K562 (cell line): ENCODE measurements around the gene DUSP10. TPM values are rescaled to one million over a fixed set of nuclear protein-coding genes. Genes with fewer than 3 reads are reported as not detected.

ENCODE experiments used
- ATAC-seq: fragments of 200-7000 bp; cut with Tn5 transposase; 3 replicates; pipeline ENCODE4 v1.9.1; 2020; ENCODE audit warnings: moderate library complexity
- BruUV-seq: library from RNA; stranded (reverse); fragments of 400-500 nt; replicated peaks from 2 replicates; lab custom pipeline; 2021; lab: Mats Ljungman, UMichigan
- CTCF ChIA-PET: fragments of 300-600 bp; formaldehyde crosslinking; extraction: SDS; loops from one replicate; lab custom pipeline; 2021; ENCODE audit warnings: low intra/inter-chr PET ratio; lab: Yijun Ruan, JAX
- POLR2A ChIA-PET: fragments of 300-600, 350-650 bp; sonication (Branson Sonifier 250); formaldehyde crosslinking; extraction: SDS; loops from one replicate; lab custom pipeline; 2021; ENCODE audit warnings: antibody characterized with exemption, inconsistent platforms; lab: Yijun Ruan, JAX
- DNase-seq, 4 experiments: peaks; one replicate each; pipeline versions ENCODE4 v3.0.0 to v3.0.0-alpha.2; 2011 to 2018; ENCODE audit warnings: low spot score in 3 of 4, mixed read lengths in 3 of 4; ENCODE audit errors: extremely low read depth in 1 of 4
- FAIRE-seq: peaks from 2 replicates; lab custom pipeline; 2011; peaks lifted over from hg19 to GRCh38; lab: Jason Lieb, UNC
- H2AFZ ChIP-seq: 2 replicates; pipeline ENCODE4 v1.6.0; 2011; ENCODE audit warnings: low read depth, low read length, control low read depth, inconsistent platforms
- H3K27ac ChIP-seq: fragments of 200-600 bp; 3 replicates; pipeline ENCODE4 v1.8.0; 2011; ENCODE audit warnings: low read depth, mild to moderate bottlenecking, control low read depth, inconsistent platforms, low read length, moderate library complexity, mixed read lengths; ENCODE audit errors: extremely low read depth
- H3K27me3 ChIP-seq, 2 experiments: fragments of 300-600 bp in 1 of 2; 2 replicates in 1 of 2; 3 replicates in 1 of 2; pipeline versions ENCODE4 v1.6.0 to v1.8.0; 2011; ENCODE audit warnings: inconsistent platforms in 2 of 2, low read length in 2 of 2, mild to moderate bottlenecking in 1 of 2, mixed read lengths in 1 of 2, moderate library complexity in 1 of 2; ENCODE audit not compliant: control insufficient read depth in 2 of 2, insufficient read depth in 2 of 2
- H3K36me3 ChIP-seq: fragments of 300-600 bp; 3 replicates; pipeline ENCODE4 v1.8.0; 2011; ENCODE audit warnings: mild to moderate bottlenecking, low read length, inconsistent platforms; ENCODE audit not compliant: control insufficient read depth, insufficient read depth
- H3K4me1 ChIP-seq, 2 experiments: fragments of 200-600 bp in 1 of 2; replicated peaks in 1 of 2; 2 replicates in 1 of 2; 3 replicates in 1 of 2; pipeline versions ENCODE4 v1.5.1 to v1.8.0; 2011; ENCODE audit warnings: inconsistent platforms in 2 of 2, low read length in 2 of 2, mild to moderate bottlenecking in 1 of 2, mixed read lengths in 1 of 2, moderate library complexity in 1 of 2; ENCODE audit not compliant: control insufficient read depth in 2 of 2, insufficient read depth in 2 of 2
- H3K4me2 ChIP-seq: 2 replicates; pipeline ENCODE4 v1.6.1; 2011; ENCODE audit warnings: low read length, control low read depth, inconsistent platforms, mixed read lengths; ENCODE audit not compliant: insufficient read depth
- H3K4me3 ChIP-seq: fragments of 200-600 bp; sonication (generic), shearing (Covaris generic); 2 replicates; pipeline ENCODE4 v1.5.1; 2016; ENCODE audit warnings: control low read depth, inconsistent platforms
- H3K79me2 ChIP-seq: fragments of 200-600 bp; 3 replicates; pipeline ENCODE4 v1.8.0; 2011; ENCODE audit warnings: low read length, inconsistent platforms; ENCODE audit not compliant: control insufficient read depth, insufficient read depth
- H3K9ac ChIP-seq, 2 experiments: 2 replicates each; pipeline versions ENCODE4 v1.6.0 to v1.6.1; 2011; ENCODE audit warnings: low read depth in 2 of 2, low read length in 2 of 2, control low read depth in 1 of 2, inconsistent platforms in 1 of 2, mild to moderate bottlenecking in 1 of 2, mixed read lengths in 1 of 2; ENCODE audit not compliant: insufficient read depth in 1 of 2
- H3K9me1 ChIP-seq: one replicate; pipeline ENCODE4 v1.6.0; 2011; ENCODE audit warnings: inconsistent platforms, mild to moderate bottlenecking, low read length, moderate library complexity; ENCODE audit not compliant: control insufficient read depth, insufficient read depth
- H3K9me3 ChIP-seq: replicated peaks from 2 replicates; pipeline ENCODE4 v1.5.1; 2011; ENCODE audit warnings: low read depth, low read length, inconsistent platforms; ENCODE audit not compliant: control insufficient read depth, insufficient read depth
- H4K20me1 ChIP-seq: replicated peaks from 2 replicates; pipeline ENCODE4 v1.6.1; 2011; ENCODE audit warnings: low read length, inconsistent platforms, mixed read lengths; ENCODE audit not compliant: control insufficient read depth, insufficient read depth
- CHD1 ChIP-seq: fragments of 200-600 bp; sonication (generic); IDR thresholded peaks from one replicate; pipeline ENCODE4 v1.6.1; 2012; ENCODE audit warnings: mild to moderate bottlenecking, moderate library complexity, low read length, inconsistent platforms
- ETV6 ChIP-seq, 3 experiments: fragments of 150-350 bp in 1 of 3; sonication (generic) in 1 of 3; formaldehyde crosslinking in 1 of 3; IDR thresholded peaks; 2 replicates each; pipeline versions ENCODE4 v1.6.1 to v1.8.0; 2014 to 2022; ENCODE audit warnings: borderline replicate concordance in 2 of 3, low read depth in 2 of 3, antibody characterized with exemption in 1 of 3, low read length in 1 of 3, mild to moderate bottlenecking in 1 of 3, missing genetic modification reagents in 1 of 3
- KDM1A ChIP-seq, 2 experiments: fragments of 450-650 bp; IDR thresholded peaks; 2 replicates each; pipeline ENCODE4 v1.6.1; 2016; ENCODE audit warnings: mild to moderate bottlenecking in 2 of 2
- PTRF ChIP-seq: fragments of 450-650 bp; IDR thresholded peaks from 2 replicates; pipeline ENCODE4 v1.6.1; 2016; ENCODE audit warnings: mild to moderate bottlenecking, missing genetic modification characterization, missing compliant biosample characterization
- SREBF1 ChIP-seq: fragments of 150-350 bp; IDR thresholded peaks from 2 replicates; pipeline ENCODE4 v1.6.1; 2014; ENCODE audit warnings: antibody characterized with exemption, low read depth, low read length, borderline replicate concordance
- TOE1 ChIP-seq, 2 experiments: fragments of 450-650 bp in 1 of 2; sonication (generic) in 1 of 2; formaldehyde crosslinking in 1 of 2; IDR thresholded peaks; 2 replicates each; pipeline versions ENCODE4 v1.7.1 to v1.8.0; 2016 to 2022; ENCODE audit warnings: borderline replicate concordance in 2 of 2, mild to moderate bottlenecking in 2 of 2, antibody characterized with exemption in 1 of 2, inconsistent platforms in 1 of 2, low read depth in 1 of 2, missing genetic modification reagents in 1 of 2, moderate library complexity in 1 of 2
- ZNF212 ChIP-seq: fragments of 450-650 bp; formaldehyde crosslinking; IDR thresholded peaks from 2 replicates; pipeline ENCODE4 v1.4.0; 2020; ENCODE audit warnings: mild to moderate bottlenecking
- ZNF79 ChIP-seq: fragments of 250-450 bp; sonication (Bioruptor Pico); IDR thresholded peaks from 2 replicates; pipeline ENCODE4 v1.4.0; 2020; ENCODE audit warnings: low read depth, mild to moderate bottlenecking, moderate library complexity
- in situ Hi-C: fragments of 300-500 bp; cut with MboI; formaldehyde crosslinking; loops from 4 replicates; pipeline ENCODE4 v1.15.0; 2018; ENCODE audit warnings: inconsistent platforms, mixed read lengths
- intact Hi-C: fragments of 100-400 bp; cut with micrococcal nuclease; formaldehyde crosslinking; loops from 2 replicates; pipeline ENCODE4 v1.14.2; 2022
- polyA plus RNA-seq, 8 experiments: library from polyadenylated mRNA; depleted of rRNA in 4 of 8; stranded (reverse) in 5 of 8; unstranded in 3 of 8; fragments of >200 nt; fragmentation: Nextera tagmentation in 2 of 8; fragmentation: Illumina TruSeq in 1 of 8; extraction: Ambion mirVana in 2 of 8; extraction: Trizol in 1 of 8; gene quantifications; 2 replicates each; pipeline versions ENCODE4 v1.2.1 to v1.2.3, GENCODE V29; 2011 to 2014; ENCODE audit warnings: inconsistent platforms in 1 of 8, missing spikeins in 1 of 8
- total RNA-seq, 7 experiments: library from RNA; depleted of rRNA in 6 of 7; stranded (reverse); fragments of >200 nt in 6 of 7; fragmentation: Illumina TruSeq in 2 of 7; extraction: Trizol in 2 of 7; gene quantifications; 2 replicates each; pipeline versions ENCODE4 v1.2.1 to v1.2.3, GENCODE V29; 2011 to 2021; ENCODE audit warnings: low replicate concordance in 1 of 7
- TF ChIP-seq, protein P1 (sequence below): fragments of 450-650 bp; IDR thresholded peaks from 2 replicates; pipeline ENCODE4 v1.6.1; 2016; ENCODE audit warnings: antibody characterized with exemption

The DUSP10 gene
- total and polyA plus RNA-seq, 9 of the 15 experiments (the other 6 are each of a cell fraction or from before 2014, with no cell fraction given): 1.7 to 8.3 (median 6.1) TPM

DNA sequence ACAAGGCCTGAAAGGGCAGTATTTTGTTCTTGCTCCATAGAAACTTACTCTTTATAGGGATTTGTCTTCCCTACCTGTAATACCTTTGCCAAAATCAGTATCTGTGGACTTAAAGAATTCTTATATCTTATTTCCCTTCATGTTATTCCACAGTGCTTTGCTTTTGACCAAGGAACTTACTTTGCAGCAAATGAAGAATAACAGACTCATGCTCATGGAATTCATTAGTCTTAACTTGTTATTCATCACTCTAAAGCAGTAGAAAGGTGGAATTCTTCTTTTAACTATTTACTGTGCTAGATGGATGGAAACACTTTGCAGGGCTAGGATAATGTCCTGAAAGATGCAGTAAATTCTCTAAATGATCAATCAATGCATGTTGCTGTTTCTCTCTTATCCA is 45.9 kb downstream of the DUSP10 start:
- H4K20me1 ChIP-seq: no peaks in the 10 kb centered on the region
- intact Hi-C loops: no loop called here
- H2AFZ ChIP-seq: no peak overlapping the region
- no peak for FAIRE-seq
- no peaks in the 10 kb centered on the region for H3K9me3 ChIP-seq
- in situ Hi-C loops: no loop called here
- H3K9me1 ChIP-seq: no peaks in the 10 kb centered on the region
- H3K9ac ChIP-seq: no peak overlapping the region
- no peak overlapping the region for H3K4me2 ChIP-seq
- no peaks in the 10 kb centered on the region for H3K36me3 ChIP-seq
- H3K27me3 ChIP-seq: no peaks in the 10 kb centered on the region
- H3K27ac ChIP-seq: no peak overlapping the region
- ChIA-PET CTCF (no interaction called here), POLR2A (no interaction called here)
- no peaks in the 10 kb centered on the region for H3K79me2 ChIP-seq
- no peak for TF ChIP-seq TOE1 (IDR thresholded peaks at IDR 0.05; ENCODE audit: borderline replicate concordance)
- TF ChIP-seq TOE1 (CRISPR knock-in tag; IDR thresholded peaks at IDR 0.05; ENCODE audit: borderline replicate concordance, low read depth): no peak
- no peak for TF ChIP-seq SREBF1
- TF ChIP-seq, protein P1, sequence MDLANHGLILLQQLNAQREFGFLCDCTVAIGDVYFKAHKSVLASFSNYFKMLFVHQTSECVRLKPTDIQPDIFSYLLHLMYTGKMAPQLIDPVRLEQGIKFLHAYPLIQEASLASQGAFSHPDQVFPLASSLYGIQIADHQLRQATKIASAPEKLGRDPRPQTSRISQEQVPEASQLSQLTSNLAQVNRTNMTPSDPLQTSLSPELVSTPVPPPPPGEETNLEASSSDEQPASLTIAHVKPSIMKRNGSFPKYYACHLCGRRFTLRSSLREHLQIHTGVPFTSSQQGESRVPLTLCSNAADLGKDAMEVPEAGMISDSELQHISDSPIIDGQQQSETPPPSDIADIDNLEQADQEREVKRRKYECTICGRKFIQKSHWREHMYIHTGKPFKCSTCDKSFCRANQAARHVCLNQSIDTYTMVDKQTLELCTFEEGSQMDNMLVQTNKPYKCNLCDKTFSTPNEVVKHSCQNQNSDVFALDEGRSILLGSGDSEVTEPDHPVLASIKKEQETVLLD: no peak
- TF ChIP-seq ETV6 (IDR thresholded peaks at IDR 0.05; ENCODE audit: borderline replicate concordance in 1 of 2, low read depth in 2 of 2, low read length in 1 of 2): no peak
- TF ChIP-seq ETV6 (CRISPR knock-in tag; IDR thresholded peaks at IDR 0.05; ENCODE audit: borderline replicate concordance): no peak
- no peak for TF ChIP-seq KDM1A (IDR thresholded peaks at IDR 0.05)
- no peak for TF ChIP-seq PTRF (tag)
- no peak for TF ChIP-seq ZNF212
- no peak for TF ChIP-seq ZNF79 (CRISPR knock-in tag)
- no peak for TF ChIP-seq CHD1
- H3K4me3 ChIP-seq: no peak overlapping the region
- no peaks in the 10 kb centered on the region; a peak in 1 of 5 replicates for H3K4me1 ChIP-seq
- ATAC-seq: no peak
- no peak for DNase-seq
- no TSS peak for BruUV-seq
